Activated CD8-positive, alpha-beta T cell treated with anti-CD3 and anti-CD28 coated beads, Interleukin-2, amount 10 ng/mL, durations not matched to agents 7 days and 5 days (primary cell): Measurements from ENCODE around the gene RFX4. TPM values are rescaled to one million over a fixed set of nuclear protein-coding genes. Genes with fewer than 3 reads are reported as not detected.

Source experiments
- ATAC-seq: fragments of 150-1000 bp; cut with Tn5 transposase; one replicate; pipeline ENCODE4 v1.10.0; 2021; ENCODE audit warnings: moderate library complexity
- CTCF ChIA-PET: fragments of 350-600 bp; sonication (Branson Sonifier 250); formaldehyde crosslinking; loops from one replicate; lab custom pipeline; 2021; ENCODE audit warnings: antibody characterized with exemption; lab: Charles Lee
- POLR2A ChIA-PET: fragments of 350-600 bp; sonication (Branson Sonifier 250); formaldehyde crosslinking; loops from one replicate; lab custom pipeline; 2021; ENCODE audit warnings: antibody characterized with exemption; lab: Charles Lee
- DNase-seq: peaks from one replicate; pipeline ENCODE4 v3.0.0-alpha.2; 2020
- H3K27ac Mint-ChIP-seq: one replicate; pipeline ENCODE4 v1.8.0; 2021; ENCODE audit warnings: mild to moderate bottlenecking, mixed read lengths
- H3K27me3 Mint-ChIP-seq: one replicate; pipeline ENCODE4 v1.8.0; 2021; ENCODE audit warnings: low read depth, mixed read lengths
- H3K36me3 Mint-ChIP-seq: one replicate; pipeline ENCODE4 v1.8.0; 2021; ENCODE audit warnings: low read depth, mixed read lengths
- H3K4me1 Mint-ChIP-seq: one replicate; pipeline ENCODE4 v1.8.0; 2021; ENCODE audit warnings: low read depth, mixed read lengths
- H3K4me3 Mint-ChIP-seq: one replicate; pipeline ENCODE4 v1.8.0; 2021; ENCODE audit warnings: mild to moderate bottlenecking, mixed read lengths
- H3K9me3 Mint-ChIP-seq: one replicate; pipeline ENCODE4 v1.8.0; 2022; ENCODE audit warnings: mixed read lengths; ENCODE audit not compliant: insufficient read depth
- total RNA-seq, 2 experiments: library from RNA; stranded (reverse); gene quantifications; one replicate each; pipeline ENCODE4 v1.2.3, GENCODE V29; 2021

RFX4 gene
- total RNA-seq, 2 experiments from 2014 or later, result not detected

- Mint-ChIP-seq H3K27me3 (peaks cover 85% of the 10 kb centered on the region), H3K9me3 (no peaks in the 10 kb centered on the region), H3K4me1 (peaks cover 29% of the 10 kb centered on the region), H3K27ac (no peak overlapping the region), H3K36me3 (peaks cover 2% of the 10 kb centered on the region), H3K4me3 (peak overlapping the region; percentile 46)
- DNase-seq (no peak), ATAC-seq (peak; percentile 25)
- ChIA-PET CTCF (no interaction called here), POLR2A (no interaction called here)
Observed at GRCh38 chr12:106583242-106584103, 669 bp downstream of the RFX4 start.

DNA sequence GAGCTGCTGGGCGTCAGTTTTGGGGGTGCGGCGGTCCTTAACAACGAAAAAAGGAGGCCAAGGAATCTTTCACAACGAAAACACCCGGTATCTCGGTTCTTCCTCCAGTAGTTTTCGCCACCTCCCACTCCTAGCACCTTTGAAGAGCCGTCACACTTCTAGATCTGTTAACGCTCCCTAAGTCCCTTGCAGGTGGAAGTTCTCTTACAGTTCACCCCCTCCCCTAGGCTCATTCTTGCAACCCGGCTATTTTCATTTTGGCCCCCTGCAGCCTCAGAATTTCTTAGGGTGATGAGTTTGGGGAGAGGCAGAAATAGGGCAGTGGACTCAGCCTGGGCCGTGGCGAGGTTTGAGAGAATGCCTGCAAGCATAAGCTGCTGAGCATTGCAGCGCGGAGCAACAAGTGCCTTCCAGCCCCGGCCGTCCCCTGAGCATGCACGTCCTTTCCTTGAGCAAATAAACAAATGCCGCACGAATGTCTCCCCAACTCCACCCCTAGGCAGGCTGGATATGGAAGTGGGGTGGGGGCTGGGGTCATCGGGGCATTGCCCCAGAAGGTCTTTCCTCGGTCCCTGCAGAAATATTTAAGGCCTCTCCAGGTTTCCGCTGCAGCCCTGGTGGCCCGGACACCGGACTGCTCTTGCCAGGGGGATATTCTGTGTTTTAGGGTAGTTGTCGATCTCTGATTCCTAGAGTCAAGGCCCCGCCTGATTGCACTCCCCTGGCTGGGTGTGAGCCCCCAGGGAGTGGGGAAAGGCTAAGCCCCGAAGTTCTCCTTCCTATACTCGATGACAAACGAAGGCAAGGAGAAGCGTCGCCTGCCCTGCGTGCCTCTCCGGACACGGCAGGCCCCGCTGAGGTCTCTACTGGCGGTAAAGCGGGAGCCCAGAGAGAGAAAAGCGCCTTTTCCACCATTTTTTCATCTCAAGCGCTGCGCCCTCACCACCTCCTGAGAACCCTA lies 1.6 kb downstream of the RFX4 start:
- DNase-seq (no peak), ATAC-seq (peak; percentile 31)
- Mint-ChIP-seq H3K4me1 (peaks cover 29% of the 10 kb centered on the region), H3K36me3 (peaks cover 2% of the 10 kb centered on the region), H3K4me3 (peak overlapping the region; percentile 46), H3K27me3 (peaks cover 86% of the 10 kb centered on the region), H3K9me3 (no peaks in the 10 kb centered on the region), H3K27ac (no peak overlapping the region)
- ChIA-PET CTCF (no interaction called here), POLR2A (no interaction called here)

DNA sequence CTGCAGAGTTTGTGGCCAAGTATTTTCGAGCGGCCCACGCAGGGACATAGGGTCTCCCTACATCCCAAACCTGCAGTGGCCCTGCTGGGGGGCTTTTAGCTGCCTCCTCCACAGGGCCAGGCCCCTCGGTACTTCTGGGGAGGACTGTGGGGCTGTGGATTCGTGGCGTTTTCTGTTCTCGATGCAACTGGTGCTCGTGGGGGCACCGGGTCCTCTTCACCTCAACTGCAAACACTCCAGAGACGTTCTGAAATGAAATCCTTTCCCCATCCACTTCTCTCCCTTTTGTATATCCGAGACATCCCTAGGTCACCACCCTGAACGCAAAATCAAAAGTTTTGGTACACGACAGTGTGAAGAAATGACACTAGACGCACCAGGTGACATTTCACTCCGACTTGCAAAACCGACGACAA lies 2.3 kb downstream of the RFX4 start:
- H3K9me3 Mint-ChIP-seq, result no peaks in the 10 kb centered on the region
- ChIA-PET POLR2A (no interaction called here), CTCF (no interaction called here)
- H3K27me3 Mint-ChIP-seq, result peaks cover 85% of the 10 kb centered on the region
- ATAC-seq (no peak), DNase-seq (no peak)
- H3K27ac Mint-ChIP-seq, result no peak overlapping the region
- H3K36me3 Mint-ChIP-seq, result peaks cover 2% of the 10 kb centered on the region
- no peak overlapping the region for H3K4me3 Mint-ChIP-seq
- peaks cover 29% of the 10 kb centered on the region for H3K4me1 Mint-ChIP-seq

- H3K27ac Mint-ChIP-seq, result no peak overlapping the region
- no peak for ATAC-seq
- no peaks in the 10 kb centered on the region for H3K9me3 Mint-ChIP-seq
Observed at GRCh38 chr12:106585521-106586277, 2.9 kb downstream of the RFX4 start.

GRCh38 chr12:106586278-106586802 lies 3.5 kb downstream of the RFX4 start:
- DNase-seq (no peak), ATAC-seq (no peak)
- Mint-ChIP-seq H3K4me3 (no peak overlapping the region), H3K9me3 (no peaks in the 10 kb centered on the region), H3K27me3 (peaks cover 78% of the 10 kb centered on the region), H3K36me3 (peaks cover 2% of the 10 kb centered on the region), H3K27ac (no peak overlapping the region), H3K4me1 (peaks cover 29% of the 10 kb centered on the region)
- ChIA-PET POLR2A (no interaction called here), CTCF (no interaction called here)

More at GRCh38 chr12:106585521-106586277, 2.9 kb downstream of the RFX4 start:
- H3K4me3 Mint-ChIP-seq, result no peak overlapping the region
- H3K27me3 Mint-ChIP-seq, result peaks cover 83% of the 10 kb centered on the region
- DNase-seq, result no peak
- peaks cover 29% of the 10 kb centered on the region for H3K4me1 Mint-ChIP-seq
- ChIA-PET POLR2A (no interaction called here), CTCF (no interaction called here)
- peaks cover 2% of the 10 kb centered on the region for H3K36me3 Mint-ChIP-seq

- no peak overlapping the region for H3K27ac Mint-ChIP-seq
- H3K36me3 Mint-ChIP-seq, result peaks cover 2% of the 10 kb centered on the region
- no peaks in the 10 kb centered on the region for H3K9me3 Mint-ChIP-seq
- ChIA-PET CTCF (no interaction called here), POLR2A (no interaction called here)
- no peak overlapping the region for H3K4me3 Mint-ChIP-seq
- DNase-seq, result no peak
- H3K4me1 Mint-ChIP-seq, result peaks cover 27% of the 10 kb centered on the region
- ATAC-seq, result no peak
- H3K27me3 Mint-ChIP-seq, result peaks cover 80% of the 10 kb centered on the region
Observed at GRCh38 chr12:106586803-106587684, 4.2 kb downstream of the RFX4 start.

- H3K4me1 Mint-ChIP-seq, result peaks cover 18% of the 10 kb centered on the region
- H3K36me3 Mint-ChIP-seq, result peaks cover 2% of the 10 kb centered on the region
- H3K27ac Mint-ChIP-seq, result no peak overlapping the region
- peaks cover 79% of the 10 kb centered on the region for H3K27me3 Mint-ChIP-seq
- DNase-seq (no peak), ATAC-seq (no peak)
- no peak overlapping the region for H3K4me3 Mint-ChIP-seq
- no peaks in the 10 kb centered on the region for H3K9me3 Mint-ChIP-seq
- POLR2A ChIA-PET, result no interaction called here
- CTCF ChIA-PET, result no interaction called here
Observed at GRCh38 chr12:106588771-106589170, 6.0 kb downstream of the RFX4 start.

- DNase-seq (no peak), ATAC-seq (no peak)
- H3K9me3 Mint-ChIP-seq, result no peaks in the 10 kb centered on the region
- ChIA-PET CTCF (interaction anchor here (0.5 kb wide), 1 partner anchor 11 kb away, joined by 3 read pairs; no protein-coding TSS in a partner anchor), POLR2A (no interaction called here)
- H3K36me3 Mint-ChIP-seq, result peaks cover 2% of the 10 kb centered on the region
- H3K27ac Mint-ChIP-seq, result no peak overlapping the region
- no peak overlapping the region for H3K4me3 Mint-ChIP-seq
- H3K27me3 Mint-ChIP-seq, result peaks cover 77% of the 10 kb centered on the region
- H3K4me1 Mint-ChIP-seq, result peaks cover 11% of the 10 kb centered on the region
Observed at GRCh38 chr12:106590601-106591000, 7.8 kb downstream of the RFX4 start.

- Mint-ChIP-seq H3K9me3 (no peaks in the 10 kb centered on the region), H3K27me3 (peaks cover 58% of the 10 kb centered on the region), H3K4me1 (peaks cover 8% of the 10 kb centered on the region), H3K36me3 (no peaks in the 10 kb centered on the region), H3K27ac (no peak overlapping the region), H3K4me3 (no peak overlapping the region)
- DNase-seq (no peak), ATAC-seq (no peak)
- ChIA-PET POLR2A (no interaction called here), CTCF (interaction anchor here (0.6 kb wide), 1 partner anchor 248 kb away, joined by 3 read pairs; no protein-coding TSS in a partner anchor)
Observed at GRCh38 chr12:106594447-106594846, 11.6 kb downstream of the RFX4 start.

DNA sequence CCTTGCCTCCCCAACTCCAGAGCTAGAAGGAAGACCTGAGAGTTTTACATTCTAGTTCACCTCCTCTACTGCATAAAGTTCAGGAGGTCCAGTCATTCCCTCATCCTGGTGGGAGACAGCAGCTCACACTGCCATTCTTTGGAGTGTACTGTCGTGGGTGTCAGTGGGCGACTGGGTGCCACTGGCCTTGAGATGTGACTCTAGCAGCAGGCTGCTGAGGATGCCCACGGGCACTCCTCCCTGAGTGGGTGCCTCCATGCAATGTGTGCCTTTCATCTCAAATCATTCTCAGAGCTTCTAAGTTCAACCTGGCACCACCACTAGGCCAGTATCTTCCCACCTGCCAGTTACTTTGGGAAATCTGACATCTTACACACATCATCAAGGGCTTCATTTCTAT lies 12.5 kb downstream of the RFX4 start:
- CTCF ChIA-PET, result no interaction called here
- ATAC-seq (no peak), DNase-seq (no peak)
- POLR2A ChIA-PET, result no interaction called here
- peaks cover 8% of the 10 kb centered on the region for H3K4me1 Mint-ChIP-seq
- H3K9me3 Mint-ChIP-seq, result no peaks in the 10 kb centered on the region
- H3K36me3 Mint-ChIP-seq, result no peaks in the 10 kb centered on the region
- H3K4me3 Mint-ChIP-seq, result no peak overlapping the region
- H3K27ac Mint-ChIP-seq, result no peak overlapping the region
- H3K27me3 Mint-ChIP-seq, result peaks cover 52% of the 10 kb centered on the region
